ENCODE data around the gene SNX5. TPM values are rescaled to one million over a fixed set of nuclear protein-coding genes. Genes with fewer than 3 reads are reported as not detected.

SNX5 gene
- total and polyA plus RNA-seq, 2 of the 13 experiments (the other 11 are each of a cell fraction or from before 2014, with no cell fraction given) = 664 to 1,040 TPM

DNA sequence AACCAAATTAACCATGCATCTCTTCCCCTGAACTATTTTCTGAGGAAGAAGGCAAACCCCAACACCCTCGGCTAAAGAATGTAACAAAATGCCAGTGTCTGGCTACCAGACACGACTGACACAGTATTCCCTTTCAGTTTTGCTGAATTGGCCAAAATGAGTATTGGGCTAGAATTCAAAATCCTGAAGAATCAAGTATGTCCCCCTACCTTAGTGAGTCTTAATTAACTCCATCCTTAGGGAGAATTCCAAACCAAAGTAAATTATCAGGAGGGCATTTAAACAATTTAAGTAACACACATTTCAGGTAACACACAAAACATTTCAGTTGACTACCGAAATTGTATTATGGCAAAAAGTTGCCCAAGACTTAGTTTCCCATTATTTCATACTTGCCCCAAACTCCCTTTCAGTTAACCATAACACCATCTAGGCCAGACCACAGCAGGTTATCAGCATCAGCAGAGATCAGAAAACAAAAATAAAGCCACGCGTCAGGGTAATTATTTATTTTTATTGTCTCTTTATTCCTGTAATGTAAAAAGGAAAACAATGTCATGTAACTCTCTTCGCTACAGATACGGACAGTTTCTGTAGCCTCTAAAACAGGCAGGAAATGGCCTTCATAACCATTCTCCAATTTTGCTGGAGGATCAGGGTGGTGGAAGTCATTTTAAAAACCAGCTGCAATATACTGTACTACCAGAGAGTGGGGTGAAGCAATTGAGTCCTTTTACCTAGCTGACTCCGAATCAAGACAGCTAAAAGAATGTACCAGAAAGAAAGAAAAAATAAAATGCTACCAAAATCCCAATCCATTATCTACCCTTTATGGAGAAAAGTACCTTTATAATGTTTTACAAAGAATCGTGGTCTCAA lies 1.9 kb downstream of the SNX5 start (continued):
- TF ChIP-seq, protein P1, sequence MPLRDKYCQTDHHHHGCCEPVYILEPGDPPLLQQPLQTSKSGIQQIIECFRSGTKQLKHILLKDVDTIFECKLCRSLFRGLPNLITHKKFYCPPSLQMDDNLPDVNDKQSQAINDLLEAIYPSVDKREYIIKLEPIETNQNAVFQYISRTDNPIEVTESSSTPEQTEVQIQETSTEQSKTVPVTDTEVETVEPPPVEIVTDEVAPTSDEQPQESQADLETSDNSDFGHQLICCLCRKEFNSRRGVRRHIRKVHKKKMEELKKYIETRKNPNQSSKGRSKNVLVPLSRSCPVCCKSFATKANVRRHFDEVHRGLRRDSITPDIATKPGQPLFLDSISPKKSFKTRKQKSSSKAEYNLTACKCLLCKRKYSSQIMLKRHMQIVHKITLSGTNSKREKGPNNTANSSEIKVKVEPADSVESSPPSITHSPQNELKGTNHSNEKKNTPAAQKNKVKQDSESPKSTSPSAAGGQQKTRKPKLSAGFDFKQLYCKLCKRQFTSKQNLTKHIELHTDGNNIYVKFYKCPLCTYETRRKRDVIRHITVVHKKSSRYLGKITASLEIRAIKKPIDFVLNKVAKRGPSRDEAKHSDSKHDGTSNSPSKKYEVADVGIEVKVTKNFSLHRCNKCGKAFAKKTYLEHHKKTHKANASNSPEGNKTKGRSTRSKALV (CRISPR knock-in tag; IDR thresholded peaks at IDR 0.05) = 0 out of 2 replicates have a peak, but pooled peaks have one; percentile 36
- TF ChIP-seq, protein P2, sequence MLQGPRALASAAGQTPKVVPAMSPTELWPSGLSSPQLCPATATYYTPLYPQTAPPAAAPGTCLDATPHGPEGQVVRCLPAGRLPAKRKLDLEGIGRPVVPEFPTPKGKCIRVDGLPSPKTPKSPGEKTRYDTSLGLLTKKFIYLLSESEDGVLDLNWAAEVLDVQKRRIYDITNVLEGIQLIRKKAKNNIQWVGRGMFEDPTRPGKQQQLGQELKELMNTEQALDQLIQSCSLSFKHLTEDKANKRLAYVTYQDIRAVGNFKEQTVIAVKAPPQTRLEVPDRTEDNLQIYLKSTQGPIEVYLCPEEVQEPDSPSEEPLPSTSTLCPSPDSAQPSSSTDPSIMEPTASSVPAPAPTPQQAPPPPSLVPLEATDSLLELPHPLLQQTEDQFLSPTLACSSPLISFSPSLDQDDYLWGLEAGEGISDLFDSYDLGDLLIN (CRISPR knock-in tag; IDR thresholded peaks at IDR 0.05; ENCODE audit: borderline replicate concordance) = no peak
- TF ChIP-seq AHDC1 (CRISPR knock-in tag; IDR thresholded peaks at IDR 0.05; ENCODE audit: borderline replicate concordance) (no peak), ZNF768 (CRISPR knock-in tag; IDR thresholded peaks at IDR 0.05) (no peak)
- TF ChIP-seq, protein P3, sequence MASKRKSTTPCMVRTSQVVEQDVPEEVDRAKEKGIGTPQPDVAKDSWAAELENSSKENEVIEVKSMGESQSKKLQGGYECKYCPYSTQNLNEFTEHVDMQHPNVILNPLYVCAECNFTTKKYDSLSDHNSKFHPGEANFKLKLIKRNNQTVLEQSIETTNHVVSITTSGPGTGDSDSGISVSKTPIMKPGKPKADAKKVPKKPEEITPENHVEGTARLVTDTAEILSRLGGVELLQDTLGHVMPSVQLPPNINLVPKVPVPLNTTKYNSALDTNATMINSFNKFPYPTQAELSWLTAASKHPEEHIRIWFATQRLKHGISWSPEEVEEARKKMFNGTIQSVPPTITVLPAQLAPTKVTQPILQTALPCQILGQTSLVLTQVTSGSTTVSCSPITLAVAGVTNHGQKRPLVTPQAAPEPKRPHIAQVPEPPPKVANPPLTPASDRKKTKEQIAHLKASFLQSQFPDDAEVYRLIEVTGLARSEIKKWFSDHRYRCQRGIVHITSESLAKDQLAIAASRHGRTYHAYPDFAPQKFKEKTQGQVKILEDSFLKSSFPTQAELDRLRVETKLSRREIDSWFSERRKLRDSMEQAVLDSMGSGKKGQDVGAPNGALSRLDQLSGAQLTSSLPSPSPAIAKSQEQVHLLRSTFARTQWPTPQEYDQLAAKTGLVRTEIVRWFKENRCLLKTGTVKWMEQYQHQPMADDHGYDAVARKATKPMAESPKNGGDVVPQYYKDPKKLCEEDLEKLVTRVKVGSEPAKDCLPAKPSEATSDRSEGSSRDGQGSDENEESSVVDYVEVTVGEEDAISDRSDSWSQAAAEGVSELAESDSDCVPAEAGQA (IDR thresholded peaks at IDR 0.05; ENCODE audit: low read depth) = no peak
- TF ChIP-seq, protein P3 (CRISPR knock-in tag; IDR thresholded peaks at IDR 0.05; ENCODE audit: borderline replicate concordance) = 0 out of 2 replicates have a peak, but pooled peaks have one; percentile 44
